Trophoblast cell (in vitro differentiated cells and primary cell): ENCODE data around the gene TENM4.

Experiments
- DNase-seq, 2 donors: peaks; one replicate each; pipeline ENCODE4 v3.0.0-alpha.2; 2016
- H2AFZ ChIP-seq: 2 replicates; pipeline ENCODE4 v1.6.1; 2013; ENCODE audit warnings: low read length, moderate library complexity, mild to moderate bottlenecking; ENCODE audit not compliant: insufficient read depth, poor library complexity
- H2AK5ac ChIP-seq: 2 replicates; pipeline ENCODE4 v1.6.1; 2013; ENCODE audit warnings: mild to moderate bottlenecking, low read length
- H2BK120ac ChIP-seq: 2 replicates; pipeline ENCODE4 v1.6.1; 2013; ENCODE audit warnings: low read length, mild to moderate bottlenecking, moderate library complexity; ENCODE audit not compliant: insufficient read depth, poor library complexity
- H2BK12ac ChIP-seq: 2 replicates; pipeline ENCODE4 v1.6.1; 2013; ENCODE audit warnings: mild to moderate bottlenecking, low read length, moderate library complexity
- H2BK5ac ChIP-seq: 2 replicates; pipeline ENCODE4 v1.6.1; 2013; ENCODE audit warnings: low read length, low read depth, moderate library complexity, mild to moderate bottlenecking; ENCODE audit not compliant: poor library complexity
- H3K14ac ChIP-seq: 2 replicates; pipeline ENCODE4 v1.6.1; 2013; ENCODE audit warnings: mild to moderate bottlenecking, low read length
- H3K18ac ChIP-seq: 2 replicates; pipeline ENCODE4 v1.6.1; 2013; ENCODE audit warnings: mild to moderate bottlenecking, low read length
- H3K23ac ChIP-seq: 2 replicates; pipeline ENCODE4 v1.6.1; 2013; ENCODE audit warnings: low read length
- H3K27ac ChIP-seq: 2 replicates; pipeline ENCODE4 v1.5.1; 2013; ENCODE audit warnings: low read depth, mild to moderate bottlenecking, inconsistent platforms, low read length, moderate library complexity
- H3K27me3 ChIP-seq: 2 replicates; pipeline ENCODE4 v1.6.1; 2013; ENCODE audit warnings: inconsistent platforms, mild to moderate bottlenecking, low read length, moderate library complexity; ENCODE audit not compliant: insufficient read depth
- H3K36me3 ChIP-seq, 2 experiments: 1 replicate in 1 of 2; 2 replicates in 1 of 2; pipeline ENCODE4 v1.6.1; 2013; ENCODE audit warnings: low read length in 2 of 2, mild to moderate bottlenecking in 2 of 2, moderate library complexity in 1 of 2; ENCODE audit not compliant: insufficient read depth in 2 of 2, control insufficient read depth in 1 of 2
- H3K4ac ChIP-seq: 2 replicates; pipeline ENCODE4 v1.6.1; 2013; ENCODE audit warnings: low read depth, mild to moderate bottlenecking, low read length, moderate library complexity
- H3K4me1 ChIP-seq, 2 experiments: 1 replicate in 1 of 2; 2 replicates in 1 of 2; pipeline ENCODE4 v1.6.1; 2013; ENCODE audit warnings: low read length in 2 of 2, mild to moderate bottlenecking in 2 of 2, moderate library complexity in 1 of 2; ENCODE audit not compliant: insufficient read depth in 2 of 2, control insufficient read depth in 1 of 2
- H3K4me2 ChIP-seq: 2 replicates; pipeline ENCODE4 v1.6.1; 2013; ENCODE audit warnings: inconsistent platforms, mild to moderate bottlenecking, low read length, moderate library complexity
- H3K4me3 ChIP-seq: 2 replicates; pipeline ENCODE4 v1.5.1; 2013; ENCODE audit warnings: mild to moderate bottlenecking, low read depth, low read length, inconsistent platforms
- H3K79me1 ChIP-seq: one replicate; pipeline ENCODE4 v1.6.1; 2013; ENCODE audit warnings: low read length
- H3K79me2 ChIP-seq: 2 replicates; pipeline ENCODE4 v1.6.1; 2013; ENCODE audit warnings: low read length, mild to moderate bottlenecking; ENCODE audit not compliant: control insufficient read depth, insufficient read depth, poor library complexity
- H3K9ac ChIP-seq: 2 replicates; pipeline ENCODE4 v1.6.1; 2013; ENCODE audit warnings: mild to moderate bottlenecking, low read length
- H3K9me3 ChIP-seq: 2 replicates; pipeline ENCODE4 v1.6.1; 2013; ENCODE audit warnings: low read depth, mild to moderate bottlenecking, control low read depth, inconsistent platforms, low read length; ENCODE audit not compliant: insufficient read depth
- H4K12ac ChIP-seq: 2 replicates; pipeline ENCODE4 v1.6.1; 2013; ENCODE audit warnings: low read depth, mild to moderate bottlenecking, low read length, moderate library complexity
- H4K8ac ChIP-seq: 2 replicates; pipeline ENCODE4 v1.6.1; 2013; ENCODE audit warnings: low read depth, mild to moderate bottlenecking, low read length, moderate library complexity
- H4K91ac ChIP-seq: one replicate; pipeline ENCODE4 v1.6.1; 2013; ENCODE audit warnings: low read depth, mild to moderate bottlenecking, low read length, moderate library complexity
- WGBS: extraction: QIAGEN DNeasy Blood & Tissue Kit; methylation state at CpG from one replicate; pipeline ENCODE4 v1.1.7; 2013; ENCODE audit warnings: missing lambda C conversion rate; ENCODE audit not compliant: insufficient read length, insufficient coverage; ENCODE audit errors: extremely low coverage; 5-methylcytosine and 5-hydroxymethylcytosine counted together

The TENM4 gene

DNA sequence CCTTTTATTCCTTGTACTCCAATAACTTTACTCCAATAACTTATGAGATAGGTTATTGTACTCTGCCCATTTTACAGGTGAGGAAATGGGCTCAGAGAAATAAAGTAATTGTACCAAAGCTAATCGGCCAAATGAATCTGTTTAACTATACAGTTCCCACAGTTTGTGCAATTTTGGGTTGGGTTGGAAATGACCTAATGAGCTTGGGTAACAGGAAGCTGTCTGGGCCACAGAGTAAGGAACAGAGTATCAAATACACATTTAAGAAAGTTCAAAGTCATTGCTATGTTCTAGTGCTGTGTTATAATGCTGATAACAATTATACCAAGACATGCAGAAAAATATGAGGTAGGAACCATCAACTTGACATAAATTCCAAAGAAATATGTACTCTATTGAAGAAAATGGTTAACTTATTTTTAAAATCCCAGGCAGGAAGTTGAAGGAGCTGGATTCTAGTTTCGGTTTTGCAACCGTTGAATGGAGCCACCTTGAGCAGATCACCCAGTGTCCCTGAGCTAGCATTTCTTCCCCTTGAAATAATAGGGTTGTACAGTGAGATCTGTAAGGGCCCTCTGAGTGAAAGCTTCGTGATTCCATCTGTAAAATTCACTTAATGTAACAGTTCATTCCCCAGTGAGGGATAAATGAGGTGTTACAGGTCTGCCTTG, 505.3 kb downstream of the TENM4 start:
- no peaks in the 10 kb centered on the region for H3K9me3 ChIP-seq
- no peak overlapping the region for H2AFZ ChIP-seq
- H3K4ac ChIP-seq: no peak overlapping the region
- H3K27me3 ChIP-seq: no peaks in the 10 kb centered on the region
- H3K79me2 ChIP-seq: no peaks in the 10 kb centered on the region
- no peak overlapping the region for H2BK5ac ChIP-seq
- WGBS: no CpG with 5 or more reads among the region's 4 CpGs
- no peak overlapping the region for H3K4me3 ChIP-seq
- peaks cover 3 to 4% of the 10 kb centered on the region in 2 experiments for H3K4me1 ChIP-seq
- no peak overlapping the region for H2BK12ac ChIP-seq
- no peak overlapping the region for H3K4me2 ChIP-seq
- H3K18ac ChIP-seq: no peak overlapping the region
- no peak for DNase-seq
- no peak overlapping the region for H4K12ac ChIP-seq
- no peak overlapping the region for H4K8ac ChIP-seq
- H3K27ac ChIP-seq: no peak overlapping the region
- H3K79me1 ChIP-seq: peaks cover 7% of the 10 kb centered on the region
- no peak overlapping the region for H3K9ac ChIP-seq
- H3K14ac ChIP-seq: no peak overlapping the region
- H3K36me3 ChIP-seq: peaks cover 0 to 2% of the 10 kb centered on the region in 2 experiments
- H2BK120ac ChIP-seq: no peak overlapping the region
- H3K23ac ChIP-seq: no peak overlapping the region
- H4K91ac ChIP-seq: no peak overlapping the region
- H2AK5ac ChIP-seq: no peak overlapping the region

DNA sequence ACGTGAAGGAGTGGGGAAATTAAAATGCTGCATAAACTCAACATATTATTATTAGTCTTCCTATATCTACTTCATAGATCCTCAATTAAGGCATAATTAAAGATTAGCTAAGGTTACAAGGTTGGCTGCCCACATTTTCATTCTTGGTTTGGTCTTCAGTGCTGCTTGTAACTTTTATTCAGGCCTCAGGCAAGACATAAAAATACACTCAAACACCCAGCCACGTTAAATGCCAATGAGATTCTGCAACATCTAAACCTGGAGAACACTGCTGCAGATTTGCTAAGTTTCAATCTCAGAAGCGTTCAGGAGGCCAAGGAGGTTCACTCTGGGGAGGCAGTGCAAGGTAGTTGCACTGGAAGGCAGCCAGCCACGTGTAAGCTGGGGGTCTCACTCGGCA, 507.5 kb downstream of the TENM4 start:
- no peak for DNase-seq
- Histone ChIP-seq H3K4me1 (peaks cover 0 to 10% of the 10 kb centered on the region in 2 experiments), H3K27ac (no peak overlapping the region), H3K4me2 (no peak overlapping the region), H3K14ac (no peak overlapping the region), H3K27me3 (no peaks in the 10 kb centered on the region), H3K4me3 (no peak overlapping the region), H4K8ac (no peak overlapping the region), H3K79me2 (peaks cover 4% of the 10 kb centered on the region), H4K91ac (peak overlapping the region; percentile 19), H3K9ac (no peak overlapping the region), H3K23ac (no peak overlapping the region), H2AFZ (no peak overlapping the region), H3K4ac (no peak overlapping the region), H4K12ac (no peak overlapping the region), H3K18ac (no peak overlapping the region), H3K36me3 (no peaks in the 10 kb centered on the region), H3K79me1 (peaks cover 2% of the 10 kb centered on the region), H2BK12ac (no peak overlapping the region), H2AK5ac (no peak overlapping the region), H2BK120ac (no peak overlapping the region), H3K9me3 (no peaks in the 10 kb centered on the region), H2BK5ac (no peak overlapping the region)
- no CpG with 5 or more reads among the region's 5 CpGs for WGBS

DNA sequence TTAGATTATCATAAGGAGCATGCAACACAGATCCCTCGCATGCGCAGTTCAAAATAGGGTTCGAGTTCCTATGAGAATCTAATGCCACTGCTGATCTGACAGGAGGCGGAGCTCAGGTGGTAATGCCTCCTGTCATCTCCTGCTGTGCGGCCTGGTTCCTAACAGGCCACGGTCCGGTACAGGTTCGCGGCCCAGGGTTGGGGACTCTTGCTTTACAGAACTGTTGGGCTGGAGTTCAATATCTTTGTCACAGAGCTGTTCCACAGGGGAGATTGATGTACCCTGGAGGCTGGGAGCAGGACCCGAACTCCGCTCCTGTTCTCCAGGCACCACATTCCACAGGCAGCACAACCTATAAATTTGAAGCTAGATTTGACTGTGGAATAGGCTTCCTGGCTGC, 508.1 kb downstream of the TENM4 start:
- Histone ChIP-seq H3K4ac (no peak overlapping the region), H3K27me3 (no peaks in the 10 kb centered on the region), H3K4me1 (peaks cover 3 to 14% of the 10 kb centered on the region in 2 experiments), H4K12ac (no peak overlapping the region), H3K9me3 (no peaks in the 10 kb centered on the region), H3K18ac (no peak overlapping the region), H4K8ac (no peak overlapping the region), H3K4me2 (no peak overlapping the region), H2BK12ac (no peak overlapping the region), H3K79me1 (peaks cover 5% of the 10 kb centered on the region), H2AFZ (no peak overlapping the region), H3K79me2 (peaks cover 6% of the 10 kb centered on the region), H2AK5ac (no peak overlapping the region), H3K36me3 (no peaks in the 10 kb centered on the region), H3K4me3 (no peak overlapping the region), H3K9ac (no peak overlapping the region), H4K91ac (no peak overlapping the region), H3K23ac (no peak overlapping the region), H3K14ac (no peak overlapping the region), H2BK5ac (no peak overlapping the region), H3K27ac (no peak overlapping the region), H2BK120ac (no peak overlapping the region)
- WGBS: no CpG with 5 or more reads among the region's 11 CpGs
- no peak for DNase-seq

DNA sequence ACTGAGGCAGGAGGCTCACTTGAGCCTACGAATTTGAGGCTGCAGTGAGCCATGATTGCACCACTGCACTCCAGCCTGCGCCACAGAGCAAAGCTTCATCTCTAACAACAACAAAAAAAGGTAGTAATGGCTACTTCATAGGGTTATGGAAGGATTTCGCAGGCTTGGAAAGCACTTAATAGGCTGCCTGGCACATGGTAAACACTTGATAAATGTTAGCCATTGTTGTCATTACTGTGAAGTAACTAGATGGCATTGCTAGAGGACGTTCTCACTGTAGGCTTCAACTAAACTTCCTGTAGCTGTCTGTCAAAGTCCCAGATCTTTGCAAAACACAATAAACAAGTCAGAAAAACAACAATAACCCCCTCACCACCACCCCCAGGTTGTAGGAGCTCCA, 508.9 kb downstream of the TENM4 start:
- Histone ChIP-seq H3K4me1 (peaks cover 3 to 16% of the 10 kb centered on the region in 2 experiments), H3K14ac (no peak overlapping the region), H4K91ac (peak overlapping the region; percentile 37), H3K23ac (no peak overlapping the region), H3K27ac (no peak overlapping the region), H2BK5ac (no peak overlapping the region), H3K9ac (no peak overlapping the region), H2BK12ac (no peak overlapping the region), H2BK120ac (no peak overlapping the region), H4K8ac (no peak overlapping the region), H3K79me2 (peaks cover 6% of the 10 kb centered on the region), H3K4ac (no peak overlapping the region), H2AFZ (no peak overlapping the region), H2AK5ac (no peak overlapping the region), H3K4me3 (no peak overlapping the region), H3K79me1 (peaks cover 3% of the 10 kb centered on the region), H3K18ac (no peak overlapping the region), H4K12ac (no peak overlapping the region), H3K27me3 (no peaks in the 10 kb centered on the region), H3K4me2 (no peak overlapping the region), H3K36me3 (no peaks in the 10 kb centered on the region), H3K9me3 (no peaks in the 10 kb centered on the region)
- no CpG with 5 or more reads among the region's 4 CpGs for WGBS
- no peak for DNase-seq
